ENCODE data around the gene BIRC2.

Gene BIRC2

GRCh38 chr11:102426570-102426969 lies 79.6 kb downstream of the BIRC2 start:
- H3K9me3 ChIP-seq (ENCODE audit: low read length): no peaks in the 10 kb centered on the region
- no peak overlapping the region for H2AFZ ChIP-seq (ENCODE audit: low read length)
- peaks cover 59% of the 10 kb centered on the region for H3K36me3 ChIP-seq (ENCODE audit: insufficient read depth, low read length)
- peaks cover 92% of the 10 kb centered on the region for H3K4me1 ChIP-seq (ENCODE audit: insufficient read depth, low read length, severe bottlenecking)
- H3K79me2 ChIP-seq (ENCODE audit: insufficient read depth, low read length): peaks cover 83% of the 10 kb centered on the region
- no peak overlapping the region for H3K4me3 ChIP-seq (ENCODE audit: low read depth, low read length, poor library complexity, severe bottlenecking)
- H3F3A ChIP-seq (ENCODE audit: insufficient read depth, low read length): peaks cover 6% of the 10 kb centered on the region
- H3K27me3 ChIP-seq (ENCODE audit: insufficient read depth, low read length): no peaks in the 10 kb centered on the region
- no peak for TF ChIP-seq CTCF (IDR thresholded peaks at IDR 0.05; ENCODE audit: low read length)
- TF ChIP-seq EZH2 (IDR thresholded peaks at IDR 0.05; ENCODE audit: borderline replicate concordance, low read length): no peak
- H3K9me2 ChIP-seq (ENCODE audit: low read depth, low read length): no peaks in the 10 kb centered on the region
- H3K4me2 ChIP-seq (ENCODE audit: low read length): no peak overlapping the region
- no peak overlapping the region for H3K9ac ChIP-seq (ENCODE audit: low read length)
- H4K20me1 ChIP-seq (ENCODE audit: insufficient read depth, low read length): no peaks in the 10 kb centered on the region
- no peak overlapping the region for H3K27ac ChIP-seq (ENCODE audit: low read depth, low read length, poor library complexity, severe bottlenecking)

GRCh38 chr11:102427068-102427467 lies 80.1 kb downstream of the BIRC2 start:
- H3K79me2 ChIP-seq (ENCODE audit: insufficient read depth, low read length): peaks cover 78% of the 10 kb centered on the region
- H3K27ac ChIP-seq (ENCODE audit: low read depth, low read length, poor library complexity, severe bottlenecking): no peak overlapping the region
- no peak overlapping the region for H3K4me2 ChIP-seq (ENCODE audit: low read length)
- H3K27me3 ChIP-seq (ENCODE audit: insufficient read depth, low read length): no peaks in the 10 kb centered on the region
- H3K4me1 ChIP-seq (ENCODE audit: insufficient read depth, low read length, severe bottlenecking): peaks cover 91% of the 10 kb centered on the region
- no peak overlapping the region for H3K4me3 ChIP-seq (ENCODE audit: low read depth, low read length, poor library complexity, severe bottlenecking)
- H3K9ac ChIP-seq (ENCODE audit: low read length): no peak overlapping the region
- TF ChIP-seq CTCF (IDR thresholded peaks at IDR 0.05; ENCODE audit: low read length) (no peak), EZH2 (IDR thresholded peaks at IDR 0.05; ENCODE audit: borderline replicate concordance, low read length) (no peak)
- no peaks in the 10 kb centered on the region; the same call in 1 of the 2 replicates for H3K9me3 ChIP-seq (ENCODE audit: low read length)
- no peaks in the 10 kb centered on the region for H4K20me1 ChIP-seq (ENCODE audit: insufficient read depth, low read length)
- no peak overlapping the region for H2AFZ ChIP-seq (ENCODE audit: low read length)
- H3F3A ChIP-seq (ENCODE audit: insufficient read depth, low read length): peaks cover 6% of the 10 kb centered on the region
- H3K36me3 ChIP-seq (ENCODE audit: insufficient read depth, low read length): peaks cover 60% of the 10 kb centered on the region
- no peaks in the 10 kb centered on the region for H3K9me2 ChIP-seq (ENCODE audit: low read depth, low read length)

All from OCI-LY1 (cell line).